ENCODE measurements around the gene ZNF341.

Gene ZNF341

GRCh38 chr20:33812908-33813462 lies 81.2 kb downstream of the ZNF341 start:
- Histone ChIP-seq H3K27me3 (ENCODE audit: low read depth) (no peaks in the 10 kb centered on the region), H3K4me3 (peak overlapping the region; percentile 91), H3K36me3 (replicated peaks) (peaks cover 3% of the 10 kb centered on the region; the same call in 1 of the 2 replicates), H3K4me1 (no peaks in the 10 kb centered on the region), H3K9me3 (no peaks in the 10 kb centered on the region)
- in situ Hi-C loops (cut with MboI; ENCODE audit: low sequenced_read_pairs), result no loop called here
- peak; percentile 50 to 62 for DNase-seq (ENCODE audit: low spot score in 2 of 2)

DNA sequence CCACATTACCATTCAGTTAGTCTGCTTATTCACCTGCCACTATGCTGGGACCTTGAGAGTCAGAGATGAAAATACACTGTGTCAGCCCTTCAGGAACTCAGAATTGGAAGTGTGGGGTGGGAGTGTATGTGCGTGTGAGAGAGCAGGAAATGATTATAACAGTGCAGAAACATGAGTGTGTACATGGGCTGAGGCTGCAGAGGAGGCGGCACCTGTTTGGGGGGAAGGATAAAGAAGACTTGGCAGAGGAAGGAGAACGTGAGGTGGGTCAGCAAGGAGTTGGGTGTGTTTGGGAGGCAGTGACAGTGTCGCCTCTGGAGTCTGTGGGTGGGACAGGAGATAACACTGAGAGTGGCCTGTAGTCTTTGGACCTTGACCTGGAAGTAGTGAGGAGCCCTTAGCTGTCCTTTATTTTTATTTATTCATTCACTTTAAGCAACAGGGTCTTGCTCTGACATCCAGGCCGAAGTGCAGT lies 82.5 kb downstream of the ZNF341 start:
- no peaks in the 10 kb centered on the region for H3K9me3 ChIP-seq
- no peaks in the 10 kb centered on the region for H3K4me1 ChIP-seq
- no peak for DNase-seq (ENCODE audit: low spot score in 2 of 2)
- H3K36me3 ChIP-seq (replicated peaks), result peaks cover 3% of the 10 kb centered on the region; the same call in 1 of the 2 replicates
- no peak overlapping the region for H3K4me3 ChIP-seq
- H3K27me3 ChIP-seq (ENCODE audit: low read depth), result no peaks in the 10 kb centered on the region
- in situ Hi-C loops (cut with MboI; ENCODE audit: low sequenced_read_pairs), result no loop called here

DNA sequence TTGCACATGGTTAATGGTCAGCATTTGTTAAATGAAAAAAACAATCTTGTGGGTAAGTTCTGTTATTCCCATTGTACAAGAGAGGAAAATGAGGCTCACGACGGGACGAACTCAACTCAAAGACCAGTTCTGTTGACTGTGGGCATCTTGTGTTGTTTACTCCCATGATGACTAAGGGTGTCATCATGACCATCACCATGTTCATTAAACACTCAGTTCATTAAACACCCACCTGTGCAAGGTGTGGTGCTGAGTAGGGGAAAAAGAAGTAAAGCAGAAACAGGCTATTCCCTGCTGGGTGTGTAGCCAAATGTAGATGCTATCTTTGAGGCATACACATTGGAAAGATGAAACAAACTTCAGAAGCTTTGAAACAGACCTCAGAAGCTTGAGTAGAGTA lies 83.9 kb downstream of the ZNF341 start:
- in situ Hi-C loops (cut with MboI; ENCODE audit: low sequenced_read_pairs), result no loop called here
- H3K4me1 ChIP-seq, result no peaks in the 10 kb centered on the region
- H3K9me3 ChIP-seq, result no peaks in the 10 kb centered on the region
- H3K36me3 ChIP-seq (replicated peaks), result peaks cover 3% of the 10 kb centered on the region; the same call in 1 of the 2 replicates
- no peak for DNase-seq (ENCODE audit: low spot score in 2 of 2)
- H3K4me3 ChIP-seq, result no peak overlapping the region
- no peaks in the 10 kb centered on the region for H3K27me3 ChIP-seq (ENCODE audit: low read depth)

DNA sequence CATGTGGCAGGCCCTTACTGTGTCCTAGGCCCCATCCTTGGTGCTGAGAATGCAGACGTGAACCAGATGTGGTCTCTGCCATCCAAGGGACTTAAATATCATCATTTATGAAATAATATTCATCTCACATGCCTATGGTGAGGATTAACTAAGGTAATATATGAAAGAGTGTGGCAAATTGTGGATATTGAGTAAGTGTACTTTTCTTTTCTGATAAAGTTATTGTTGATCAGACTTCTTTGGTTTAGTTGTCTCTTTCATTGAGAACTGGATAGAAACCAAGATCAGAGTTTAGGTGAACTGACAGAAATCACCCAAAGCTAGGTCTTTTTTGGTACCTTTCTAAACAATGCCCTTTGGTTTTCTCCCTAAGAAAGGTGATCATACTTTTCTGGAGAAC lies 84.4 kb downstream of the ZNF341 start:
- in situ Hi-C loops (cut with MboI; ENCODE audit: low sequenced_read_pairs), result no loop called here
- no peaks in the 10 kb centered on the region for H3K27me3 ChIP-seq (ENCODE audit: low read depth)
- H3K4me1 ChIP-seq, result no peaks in the 10 kb centered on the region
- DNase-seq (ENCODE audit: low spot score in 2 of 2), result no peak
- H3K4me3 ChIP-seq, result no peak overlapping the region
- H3K36me3 ChIP-seq (replicated peaks), result peaks cover 3% of the 10 kb centered on the region; the same call in 1 of the 2 replicates
- no peaks in the 10 kb centered on the region for H3K9me3 ChIP-seq

DNA sequence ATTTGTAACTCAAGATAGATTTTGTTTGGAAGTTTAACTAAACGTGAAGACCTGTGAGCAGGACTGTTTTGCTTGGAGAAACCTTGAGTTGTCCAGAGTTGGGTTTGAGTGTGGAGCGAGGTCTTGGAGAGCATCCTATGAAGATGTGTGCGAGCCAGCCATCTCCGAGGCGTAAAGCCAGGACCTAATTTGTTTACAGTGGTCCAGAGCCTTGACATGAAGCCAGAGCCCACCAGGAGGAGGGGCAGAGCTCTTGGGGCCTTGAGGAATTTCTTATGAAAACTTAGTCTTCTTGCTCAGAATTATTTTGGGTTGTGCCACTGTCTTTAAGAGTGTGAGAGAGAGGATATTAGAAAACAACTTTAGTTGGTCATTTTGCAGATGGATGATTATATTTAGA lies 85.6 kb downstream of the ZNF341 start:
- H3K36me3 ChIP-seq (replicated peaks), result 0 out of 2 replicates have a peak, but pooled peaks cover 3% of the 10 kb centered on the region
- no peaks in the 10 kb centered on the region for H3K9me3 ChIP-seq
- H3K4me3 ChIP-seq, result no peak overlapping the region
- H3K4me1 ChIP-seq, result no peaks in the 10 kb centered on the region
- no peak for DNase-seq (ENCODE audit: low spot score in 2 of 2)
- in situ Hi-C loops (cut with MboI; ENCODE audit: low sequenced_read_pairs), result no loop called here
- H3K27me3 ChIP-seq (ENCODE audit: low read depth), result no peaks in the 10 kb centered on the region

DNA sequence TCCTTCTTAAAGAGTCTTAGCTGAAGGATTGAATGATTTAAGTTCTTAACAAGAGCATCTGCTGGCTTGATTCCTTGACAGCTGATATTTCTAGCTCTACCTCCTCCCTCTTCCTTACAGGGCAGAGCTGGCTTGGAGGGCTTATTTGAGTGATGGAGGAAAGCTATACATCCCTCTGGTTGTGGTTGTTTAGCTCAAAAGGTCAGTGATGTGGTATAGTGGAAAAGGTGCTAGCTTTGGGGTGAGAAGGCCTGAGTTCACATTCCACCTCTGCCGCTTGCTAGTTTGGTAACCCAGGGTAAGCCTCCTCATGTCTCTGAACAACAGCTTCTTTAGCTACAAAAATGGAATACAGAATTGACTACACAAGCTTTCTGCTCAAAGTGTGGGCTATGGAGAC lies 87.7 kb downstream of the ZNF341 start:
- Histone ChIP-seq H3K27me3 (ENCODE audit: low read depth) (no peaks in the 10 kb centered on the region), H3K36me3 (replicated peaks) (0 out of 2 replicates have a peak, but pooled peaks cover 3% of the 10 kb centered on the region), H3K4me1 (no peaks in the 10 kb centered on the region), H3K9me3 (no peaks in the 10 kb centered on the region), H3K4me3 (no peak overlapping the region)
- no peak for DNase-seq (ENCODE audit: low spot score in 2 of 2)
- in situ Hi-C loops (cut with MboI; ENCODE audit: low sequenced_read_pairs), result no loop called here

- Histone ChIP-seq H3K4me3 (no peak overlapping the region), H3K36me3 (replicated peaks) (0 out of 2 replicates have a peak, but pooled peaks cover 3% of the 10 kb centered on the region), H3K9me3 (no peaks in the 10 kb centered on the region), H3K4me1 (no peaks in the 10 kb centered on the region), H3K27me3 (ENCODE audit: low read depth) (no peaks in the 10 kb centered on the region)
- no peak for DNase-seq (ENCODE audit: low spot score in 2 of 2)
- in situ Hi-C loops (cut with MboI; ENCODE audit: low sequenced_read_pairs), result no loop called here
Measured at GRCh38 chr20:33820362-33820761, 88.6 kb downstream of the ZNF341 start.

GRCh38 chr20:33821270-33821836 lies 89.6 kb downstream of the ZNF341 start:
- H3K9me3 ChIP-seq, result no peaks in the 10 kb centered on the region
- DNase-seq (ENCODE audit: low spot score in 2 of 2), result no peak
- H3K27me3 ChIP-seq (ENCODE audit: low read depth), result no peaks in the 10 kb centered on the region
- no peak overlapping the region for H3K4me3 ChIP-seq
- in situ Hi-C loops (cut with MboI; ENCODE audit: low sequenced_read_pairs), result no loop called here
- no peaks in the 10 kb centered on the region for H3K36me3 ChIP-seq (replicated peaks)
- H3K4me1 ChIP-seq, result no peaks in the 10 kb centered on the region

- H3K4me1 ChIP-seq, result no peaks in the 10 kb centered on the region
- no peak overlapping the region for H3K4me3 ChIP-seq
- in situ Hi-C loops (cut with MboI; ENCODE audit: low sequenced_read_pairs), result no loop called here
- H3K27me3 ChIP-seq (ENCODE audit: low read depth), result no peaks in the 10 kb centered on the region
- no peaks in the 10 kb centered on the region for H3K36me3 ChIP-seq (replicated peaks)
- H3K9me3 ChIP-seq, result no peaks in the 10 kb centered on the region
- DNase-seq (ENCODE audit: low spot score in 2 of 2), result no peak
Measured at GRCh38 chr20:33822423-33822822, 90.6 kb downstream of the ZNF341 start.

- in situ Hi-C loops (cut with MboI; ENCODE audit: low sequenced_read_pairs), result no loop called here
- Histone ChIP-seq H3K4me1 (no peaks in the 10 kb centered on the region), H3K4me3 (no peak overlapping the region), H3K27me3 (ENCODE audit: low read depth) (no peaks in the 10 kb centered on the region), H3K9me3 (no peaks in the 10 kb centered on the region), H3K36me3 (replicated peaks) (no peaks in the 10 kb centered on the region)
- DNase-seq (ENCODE audit: low spot score in 2 of 2), result no peak
Measured at GRCh38 chr20:33822991-33823390, 91.2 kb downstream of the ZNF341 start.

DNA sequence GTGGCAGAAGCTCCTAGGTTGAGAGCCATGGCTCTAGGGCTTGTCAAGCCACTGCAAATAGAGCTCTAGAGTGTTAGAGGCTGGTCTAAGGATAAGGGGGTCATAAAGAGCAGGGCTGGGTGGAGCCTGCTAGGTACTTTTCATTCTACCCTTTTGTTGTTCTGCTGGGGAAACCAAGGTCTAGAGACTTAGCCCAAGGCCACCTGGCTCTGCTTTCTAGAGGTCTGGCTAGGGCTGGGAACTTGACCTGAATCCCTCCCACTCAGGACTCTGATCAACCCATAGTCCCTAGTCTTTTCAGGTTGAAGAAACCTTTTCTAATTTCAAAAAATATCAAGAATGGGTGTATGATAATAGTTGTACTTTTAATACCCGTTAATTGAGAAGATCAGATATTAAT lies 93.1 kb downstream of the ZNF341 start:
- Histone ChIP-seq H3K4me1 (peaks cover 4% of the 10 kb centered on the region), H3K27me3 (ENCODE audit: low read depth) (no peaks in the 10 kb centered on the region), H3K36me3 (replicated peaks) (0 out of 2 replicates have a peak, but pooled peaks cover 3% of the 10 kb centered on the region), H3K4me3 (no peak overlapping the region), H3K9me3 (no peaks in the 10 kb centered on the region)
- no peak for DNase-seq (ENCODE audit: low spot score in 2 of 2)
- in situ Hi-C loops (cut with MboI; ENCODE audit: low sequenced_read_pairs), result no loop called here

- 0 out of 2 replicates have a peak, but pooled peaks cover 3% of the 10 kb centered on the region for H3K36me3 ChIP-seq (replicated peaks)
- H3K4me1 ChIP-seq, result peaks cover 12% of the 10 kb centered on the region
- DNase-seq (ENCODE audit: low spot score in 2 of 2), result no peak
- no peaks in the 10 kb centered on the region for H3K9me3 ChIP-seq
- in situ Hi-C loops (cut with MboI; ENCODE audit: low sequenced_read_pairs), result no loop called here
- H3K27me3 ChIP-seq (ENCODE audit: low read depth), result no peaks in the 10 kb centered on the region
- no peak overlapping the region for H3K4me3 ChIP-seq
Measured at GRCh38 chr20:33825340-33826269, 93.8 kb downstream of the ZNF341 start.

DNA sequence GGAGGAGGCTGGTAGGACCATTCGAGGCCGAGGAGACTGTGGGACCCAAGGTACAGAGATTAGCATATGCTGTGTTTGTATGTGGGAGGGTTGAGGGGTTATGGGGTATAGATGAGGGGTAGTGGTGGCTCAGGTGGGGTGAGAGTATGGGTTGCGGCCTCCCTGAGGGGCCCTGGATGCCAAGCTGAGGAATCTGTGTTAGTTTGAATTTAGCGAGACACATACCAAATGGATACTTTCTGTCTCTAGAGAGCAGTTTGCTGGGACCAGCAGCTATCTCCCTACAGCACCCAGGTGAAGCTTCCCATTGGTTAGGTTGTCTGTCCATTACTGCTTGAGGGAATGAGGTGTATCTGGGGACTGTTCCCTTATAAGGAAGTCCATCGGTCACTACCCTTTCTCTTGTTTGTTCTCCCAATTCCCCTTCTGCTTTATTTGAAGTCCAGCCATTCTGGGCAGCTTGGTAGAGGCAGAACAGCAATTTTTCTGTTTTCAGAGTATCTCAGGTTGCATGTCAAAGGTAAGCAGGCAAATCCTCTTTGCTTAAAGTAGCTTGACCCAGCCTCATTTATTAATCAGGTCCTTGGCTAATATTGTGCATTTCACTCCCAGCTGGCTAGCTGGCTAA lies 94.6 kb downstream of the ZNF341 start:
- in situ Hi-C loops (cut with MboI; ENCODE audit: low sequenced_read_pairs), result no loop called here
- DNase-seq (ENCODE audit: low spot score in 2 of 2), result no peak
- H3K36me3 ChIP-seq (replicated peaks), result 0 out of 2 replicates have a peak, but pooled peaks cover 3% of the 10 kb centered on the region
- H3K27me3 ChIP-seq (ENCODE audit: low read depth), result no peaks in the 10 kb centered on the region
- no peaks in the 10 kb centered on the region for H3K9me3 ChIP-seq
- H3K4me1 ChIP-seq, result peaks cover 12% of the 10 kb centered on the region
- H3K4me3 ChIP-seq, result no peak overlapping the region
